HG02943 (cell line): ENCODE results near the gene DIP2B.
"Not testable (repeated sequence)": the region's sequence is repeated elsewhere in the genome, so short reads cannot be mapped to it uniquely, and the experiment has no call there.

ENCODE experiments used
- ATAC-seq: cut with Tn5 transposase; IDR thresholded peaks from one replicate; pipeline ENCODE4 v1.9.1; 2021; ENCODE audit warnings: mild to moderate bottlenecking, low read depth, moderate library complexity; ENCODE audit not compliant: unreplicated experiment

The DIP2B gene

GRCh38 chr12:50665609-50666008, 160.8 kb downstream of the DIP2B start:
- no peak for ATAC-seq

GRCh38 chr12:50666023-50666422, 161.2 kb downstream of the DIP2B start:
- ATAC-seq: no peak

- no peak for ATAC-seq
Measured at GRCh38 chr12:50672158-50672557, 167.4 kb downstream of the DIP2B start.

- ATAC-seq: no peak
Measured at GRCh38 chr12:50676756-50677155, 172.0 kb downstream of the DIP2B start.

- no peak for ATAC-seq
Measured at GRCh38 chr12:50677858-50678257, 173.1 kb downstream of the DIP2B start.

GRCh38 chr12:50678650-50679365, 174.0 kb downstream of the DIP2B start:
- no peak for ATAC-seq

- ATAC-seq: no peak
Measured at GRCh38 chr12:50679612-50680011, 174.8 kb downstream of the DIP2B start.

- ATAC-seq: not testable (repeated sequence)
Measured at GRCh38 chr12:50681064-50681463, 176.3 kb downstream of the DIP2B start.

- ATAC-seq: no peak
Measured at GRCh38 chr12:50685641-50686040, 180.9 kb downstream of the DIP2B start.

- ATAC-seq: no peak
Measured at GRCh38 chr12:50686406-50686805, 181.6 kb downstream of the DIP2B start.

- no peak for ATAC-seq
Measured at GRCh38 chr12:50686976-50687375, 182.2 kb downstream of the DIP2B start.

- no peak for ATAC-seq
Measured at GRCh38 chr12:50689437-50689836, 184.7 kb downstream of the DIP2B start.

- no peak for ATAC-seq
Measured at GRCh38 chr12:50690925-50691324, 186.1 kb downstream of the DIP2B start.

GRCh38 chr12:50695961-50696360, 191.2 kb downstream of the DIP2B start:
- no peak for ATAC-seq

- ATAC-seq: no peak
Measured at GRCh38 chr12:50696931-50697330, 192.1 kb downstream of the DIP2B start.

- ATAC-seq: no peak
Measured at GRCh38 chr12:50699154-50699553, 194.4 kb downstream of the DIP2B start.

GRCh38 chr12:50699940-50700339, 195.2 kb downstream of the DIP2B start:
- ATAC-seq: no peak

GRCh38 chr12:50706606-50707005, 201.8 kb downstream of the DIP2B start:
- ATAC-seq: no peak

GRCh38 chr12:50707396-50707795, 202.6 kb downstream of the DIP2B start:
- ATAC-seq: no peak

GRCh38 chr12:50708631-50709030, 203.8 kb downstream of the DIP2B start:
- ATAC-seq: no peak

- ATAC-seq: no peak
Measured at GRCh38 chr12:50711121-50711520, 206.3 kb downstream of the DIP2B start.

GRCh38 chr12:50715174-50715573, 210.4 kb downstream of the DIP2B start:
- no peak for ATAC-seq

- ATAC-seq: no peak
Measured at GRCh38 chr12:50718760-50719159, 214.0 kb downstream of the DIP2B start.
